Stimulated activated CD4-positive, alpha-beta T cell treated with anti-CD3 and anti-CD28 coated beads, TNF-alpha, amount 100 ng/mL, for 48 hours (primary cell): ENCODE results near the gene DCST2.

Source experiments
- DNase-seq, 3 donors: peaks; one replicate each; pipeline ENCODE4 v3.0.0-alpha.2; 2020; ENCODE audit warnings: low read depth in 3 of 3

Gene DCST2

GRCh38 chr1:155033524-155033923 is at the start of gene DCST2, which contains the start of gene DCST1:
Gene DCST2 (minus strand): TSS chr1:155033781. CDS start chr1:155033701, 80 bp downstream.
Gene DCST1 (plus strand): TSS chr1:155033824. CDS start chr1:155034037, 213 bp downstream.
- no peak for DNase-seq

DNA sequence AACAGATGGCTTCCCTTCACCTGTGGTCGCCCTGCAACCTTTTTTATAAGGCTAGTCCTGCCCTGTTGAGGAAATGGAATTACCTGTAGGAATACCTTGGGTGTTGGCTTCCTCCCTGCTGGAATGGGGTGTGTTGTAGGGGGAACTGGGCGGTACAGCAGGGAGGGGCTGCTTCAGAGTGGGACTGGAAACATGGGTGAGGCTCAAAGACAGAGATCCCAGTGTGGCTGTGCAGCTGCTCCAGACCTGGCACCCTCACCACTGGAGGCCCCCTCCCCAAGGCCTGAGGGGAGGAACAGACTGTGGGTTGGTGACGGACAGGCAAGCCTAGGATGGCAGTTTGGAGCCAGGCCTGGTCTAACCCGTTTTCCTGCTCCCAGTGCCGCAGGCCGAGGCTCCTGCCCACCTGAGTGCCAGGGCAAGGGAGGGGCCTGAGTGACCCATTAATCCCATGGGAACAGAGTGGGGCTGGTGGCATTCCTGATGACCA is 49.5 kb upstream of the DCST2 start:
- no peak for DNase-seq

- DNase-seq = no peak
Observed at GRCh38 chr1:155082301-155083051, 48.9 kb upstream of the DCST2 start.

DNA sequence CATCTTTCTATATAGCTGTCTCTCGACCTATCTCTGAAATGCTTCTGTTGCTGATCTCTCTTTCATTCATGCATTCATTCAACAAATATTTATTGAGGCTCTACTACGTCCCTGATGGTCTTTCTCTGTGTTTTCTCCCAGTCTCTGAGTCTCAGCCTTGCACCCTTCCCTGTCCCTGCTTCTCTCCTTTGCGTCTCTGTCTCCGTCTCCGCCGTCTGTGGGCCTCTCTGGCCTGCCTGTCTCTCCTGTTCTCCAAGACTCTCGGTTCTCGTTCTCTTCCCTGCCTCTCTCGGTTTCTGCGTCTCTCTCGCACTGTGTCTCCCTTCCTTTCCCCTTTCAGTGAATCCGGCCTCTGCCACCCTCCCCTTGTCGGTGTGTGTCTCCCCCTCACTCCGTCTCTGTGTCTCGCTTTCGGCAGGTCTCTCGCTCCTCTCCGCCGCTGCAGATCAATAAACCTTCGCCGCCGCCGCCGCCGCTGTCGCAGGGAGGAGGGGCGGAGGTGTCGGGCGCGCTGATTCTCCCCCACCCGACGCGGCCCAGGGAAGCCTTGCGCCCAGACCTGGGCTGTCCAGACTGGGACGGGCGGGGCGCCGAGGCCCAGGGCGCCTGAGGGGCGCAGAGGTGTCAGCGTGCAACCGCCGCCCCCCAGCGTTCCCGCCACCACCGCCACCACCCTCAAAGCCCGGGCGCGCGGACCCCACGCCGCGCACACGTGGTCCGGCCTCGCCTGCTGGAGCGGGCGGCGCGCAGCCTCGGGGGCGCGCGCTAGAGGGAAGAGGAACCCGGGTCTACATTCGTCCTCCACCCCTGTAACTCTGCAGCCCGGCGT is 48.1 kb upstream of the DCST2 start:
- no peak for DNase-seq

DNA sequence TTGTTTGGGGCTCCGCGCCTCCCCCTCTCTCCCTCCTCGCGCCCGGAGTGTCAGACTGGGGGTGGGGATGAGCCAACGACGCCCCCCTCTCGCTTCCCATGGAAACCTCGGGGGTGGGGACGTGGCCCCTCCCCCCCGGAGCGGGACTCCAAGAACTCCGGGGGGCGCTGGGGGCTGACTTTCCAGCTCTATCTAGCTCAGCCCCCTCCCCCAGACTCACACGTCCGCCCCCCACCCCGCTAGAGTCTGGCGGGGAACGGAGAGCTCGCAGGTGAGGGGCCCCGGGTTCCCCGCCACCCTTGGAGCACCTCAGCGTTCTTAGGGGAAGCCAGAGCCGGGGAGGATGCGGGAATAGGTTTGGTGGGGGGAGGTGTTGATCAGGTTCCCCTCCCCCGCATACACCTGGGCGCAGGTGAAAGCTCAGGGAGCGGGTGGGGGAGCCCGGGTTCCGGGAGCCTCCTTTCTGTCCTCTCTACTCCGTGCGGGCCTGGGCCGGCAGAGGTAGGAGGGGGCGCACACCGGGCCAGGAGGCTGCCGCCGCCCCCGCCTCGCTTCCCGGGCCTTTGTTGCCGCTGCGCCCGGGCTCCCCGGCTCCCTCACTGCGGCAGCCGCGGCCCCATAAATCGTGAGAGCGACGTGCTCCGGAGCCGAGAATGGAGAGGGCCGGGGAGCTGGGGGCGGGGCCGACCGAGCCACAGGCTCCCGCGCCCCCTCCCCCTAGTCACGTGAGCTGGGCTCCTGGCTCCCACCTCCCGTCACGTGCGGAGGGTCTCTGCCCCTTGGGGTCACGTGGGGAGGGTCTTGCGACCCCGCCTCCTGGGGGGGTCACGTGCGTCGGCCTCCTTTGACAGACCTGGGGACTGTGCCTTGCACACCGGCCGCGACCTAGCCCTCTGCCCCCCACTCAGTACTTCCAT is 47.0 kb upstream of the DCST2 start:
- no peak for DNase-seq

GRCh38 chr1:155079487-155080311 is 46.1 kb upstream of the DCST2 start:
- DNase-seq = no peak

- no peak for DNase-seq
Observed at GRCh38 chr1:155079210-155079486, 45.6 kb upstream of the DCST2 start.

GRCh38 chr1:155078469-155079209 is 45.1 kb upstream of the DCST2 start, which contains the start of gene EFNA3:
Gene EFNA3 (plus strand): TSS chr1:155078837. CDS start chr1:155078942, 105 bp downstream.
- DNase-seq = peak in 1 of 3 donors; percentile 63

DNA sequence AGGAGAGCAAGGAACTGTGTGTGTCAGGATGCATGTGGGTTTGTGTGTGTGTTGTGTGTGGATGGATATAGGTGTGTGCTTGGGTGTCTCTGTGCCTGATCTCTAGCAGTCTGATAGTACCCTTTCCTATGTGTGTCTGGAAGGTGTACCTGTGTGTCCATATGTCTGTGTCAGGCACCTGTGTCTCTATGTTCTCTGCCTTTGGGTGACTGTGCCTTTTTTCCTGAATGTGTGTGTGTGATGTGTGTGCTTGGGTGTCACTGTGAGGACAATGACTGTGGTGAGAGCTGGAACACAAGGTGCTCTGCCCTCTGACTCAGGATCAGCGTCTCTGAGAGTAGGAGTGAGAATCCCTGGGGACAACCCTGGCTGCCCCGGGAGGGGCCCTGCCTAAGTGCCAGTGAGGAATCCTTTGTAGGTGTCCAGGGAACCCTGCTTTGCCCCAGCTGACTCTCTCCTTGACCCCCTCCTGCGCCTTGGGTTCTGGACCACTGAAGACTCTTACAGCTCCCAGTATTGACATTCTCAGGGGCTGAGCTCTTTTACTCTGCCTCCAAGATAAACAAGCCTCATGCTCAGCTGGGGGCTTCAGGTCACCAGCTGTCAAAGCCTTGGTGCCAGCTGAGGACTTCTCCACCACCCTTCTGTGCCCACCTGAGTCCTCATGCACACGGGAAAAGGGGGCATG is 44.3 kb upstream of the DCST2 start:
- no peak for DNase-seq

GRCh38 chr1:155077346-155077745 is 43.8 kb upstream of the DCST2 start:
- DNase-seq = no peak

DNA sequence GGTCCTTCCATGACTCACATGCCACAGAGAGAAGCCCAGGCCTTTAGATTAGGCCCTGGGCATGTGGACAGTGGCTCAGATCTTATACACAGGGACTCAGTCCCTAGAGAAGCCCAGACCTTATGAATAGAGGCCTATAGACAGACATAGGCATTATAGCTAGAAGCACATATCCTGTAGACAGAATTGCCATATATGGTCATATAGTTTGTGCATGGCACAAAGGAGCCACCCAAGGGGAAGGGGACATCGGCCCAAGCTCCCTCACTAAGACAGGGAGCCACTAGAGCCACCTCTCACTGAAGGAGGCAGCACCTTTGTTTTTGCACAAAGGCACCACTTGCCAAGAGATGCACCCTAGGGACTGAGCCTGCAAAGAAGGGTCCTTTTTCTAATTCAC is 42.8 kb upstream of the DCST2 start:
- DNase-seq = no peak

DNA sequence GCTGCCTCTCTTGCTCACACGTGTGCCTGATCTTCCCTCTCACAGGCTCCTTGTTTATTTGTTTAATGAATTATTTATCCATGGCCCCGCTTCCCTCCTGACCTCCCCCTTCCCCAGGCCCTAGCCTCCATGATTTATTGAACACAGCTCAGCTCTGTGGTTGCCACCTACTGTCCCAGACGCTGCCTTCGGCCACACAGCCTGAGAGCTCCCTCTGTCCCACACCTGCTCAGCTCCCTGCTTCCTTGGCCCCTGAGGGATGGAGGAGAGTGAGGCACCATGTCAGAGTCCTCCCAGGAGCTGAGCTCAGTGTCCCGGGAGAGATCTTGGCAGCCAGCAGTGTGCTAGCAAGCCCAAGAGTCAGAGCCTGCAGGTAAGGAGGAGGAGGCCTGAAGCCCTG is 42.0 kb upstream of the DCST2 start:
- no peak for DNase-seq

DNA sequence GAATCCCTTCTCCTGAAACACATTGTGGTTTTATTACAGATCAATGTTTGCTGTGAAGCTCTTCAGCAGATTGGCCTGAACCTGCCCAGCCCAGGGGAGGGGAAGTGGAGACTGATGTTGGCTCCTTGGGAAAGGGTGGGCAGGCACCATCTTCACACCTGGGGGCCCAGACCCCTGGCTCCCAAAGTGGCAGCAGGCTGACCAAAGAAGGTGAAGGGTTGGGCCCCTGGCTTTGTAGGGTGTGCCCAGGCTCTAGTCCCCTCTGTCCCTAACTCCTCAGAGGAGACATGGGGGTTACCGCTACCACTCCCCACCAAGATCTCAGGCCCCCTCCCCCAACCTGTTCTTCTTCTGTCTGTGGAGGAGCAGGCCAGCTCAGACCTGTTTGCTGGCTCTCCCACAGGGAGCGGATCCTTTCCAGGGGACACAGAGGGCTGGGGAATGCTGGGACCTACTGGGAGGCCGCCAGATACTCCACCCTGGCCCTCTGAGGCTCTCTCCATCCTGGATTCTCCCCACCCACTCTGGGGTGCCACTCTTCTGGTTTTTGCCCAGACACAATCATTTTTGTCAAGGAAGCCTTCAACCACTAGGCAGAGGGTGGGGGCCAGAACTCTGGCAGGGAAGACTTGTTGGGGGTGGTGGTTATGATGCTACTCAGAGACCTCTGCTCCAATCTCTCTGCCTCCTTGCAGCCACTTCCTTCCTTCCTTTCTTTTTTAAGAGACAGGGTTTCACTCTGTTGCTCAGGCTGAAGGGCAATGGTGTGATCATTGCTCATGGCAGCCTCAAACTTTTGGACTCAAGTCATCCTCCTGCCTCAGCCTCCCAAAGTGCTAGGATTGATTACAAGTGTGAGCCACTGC is 40.0 kb upstream of the DCST2 start:
- DNase-seq = no peak

- no peak for DNase-seq
Observed at GRCh38 chr1:155072531-155073289, 39.1 kb upstream of the DCST2 start.

GRCh38 chr1:155071701-155072100 is 38.1 kb upstream of the DCST2 start:
- DNase-seq = no peak

DNA sequence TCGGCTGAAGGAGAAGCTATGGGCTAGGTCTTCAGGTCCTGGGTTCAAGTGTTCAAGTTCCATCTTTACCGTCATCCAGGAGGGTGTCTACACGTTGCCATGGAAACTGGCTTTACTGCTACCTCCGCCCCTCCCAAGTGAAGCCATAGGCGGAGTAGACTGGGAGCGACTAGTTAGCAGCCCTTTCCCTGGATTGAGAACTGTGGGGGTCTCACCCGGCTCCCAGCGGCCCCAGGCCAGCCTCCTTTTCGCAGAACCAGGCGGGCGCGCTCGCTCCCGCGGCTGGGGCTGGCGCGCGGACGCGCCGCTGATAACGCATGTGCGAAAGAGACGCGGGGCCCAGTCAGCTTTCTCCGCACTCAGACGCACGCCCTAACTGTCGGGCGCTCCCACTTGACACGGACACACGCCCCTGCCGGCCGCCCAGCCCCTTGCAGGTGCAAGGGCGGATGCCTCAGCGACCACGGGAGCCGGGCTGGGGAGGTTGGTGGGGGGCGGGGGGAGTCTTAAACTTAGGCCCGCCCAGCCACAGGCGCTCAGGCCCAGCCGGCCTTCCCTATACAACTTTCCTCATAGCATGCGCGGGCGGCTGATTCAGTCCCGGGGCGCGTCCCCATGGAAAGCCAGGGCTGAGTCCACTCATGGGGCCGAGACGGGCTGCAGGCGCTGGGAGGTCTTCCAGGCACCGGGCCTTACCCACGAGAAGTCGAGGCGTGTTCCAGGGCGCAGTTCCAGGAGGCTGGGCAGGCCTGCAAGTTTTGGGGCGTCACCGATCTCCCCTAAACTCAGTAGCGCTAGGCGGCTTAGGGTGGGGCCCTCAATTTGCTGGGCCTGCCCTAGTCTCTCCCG is 37.4 kb upstream of the DCST2 start:
- peak in 2 of 3 donors; percentile 47 to 68 for DNase-seq

DNA sequence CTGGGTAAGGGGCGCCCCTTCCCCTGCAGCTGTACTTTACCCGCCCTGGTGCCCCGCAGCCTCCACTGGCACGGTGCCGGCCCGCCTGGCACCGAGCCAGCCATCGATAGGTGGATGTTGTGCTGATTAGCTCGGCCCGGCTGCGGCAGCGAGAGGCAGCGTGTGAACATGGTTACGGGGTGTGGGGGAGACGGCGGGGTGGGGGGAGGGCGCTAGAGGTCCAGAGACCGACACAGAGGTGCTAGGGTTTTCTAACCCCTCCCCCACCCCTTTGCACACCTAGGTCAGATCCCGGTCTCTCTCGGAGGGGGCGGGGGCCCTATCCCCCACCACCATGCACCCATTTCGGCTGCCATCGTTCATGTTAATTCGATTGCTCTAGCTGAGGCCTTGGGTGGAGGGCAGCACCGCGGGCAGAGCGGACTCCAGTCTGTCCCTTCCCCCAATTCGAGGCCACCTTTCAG is 36.6 kb upstream of the DCST2 start:
- no peak for DNase-seq
